GM19452 (cell line): Measurements from ENCODE around the gene ARHGEF39.
"Not testable (repeated sequence)": the region's sequence is repeated elsewhere in the genome, so short reads cannot be mapped to it uniquely, and the experiment has no call there.

ENCODE experiments used
- ATAC-seq: cut with Tn5 transposase; IDR thresholded peaks from one replicate; pipeline ENCODE4 v1.9.1; 2021; ENCODE audit not compliant: unreplicated experiment

Gene ARHGEF39

GRCh38 chr9:35653611-35654010 lies 11.4 kb downstream of the ARHGEF39 start:
- ATAC-seq, result no peak

DNA sequence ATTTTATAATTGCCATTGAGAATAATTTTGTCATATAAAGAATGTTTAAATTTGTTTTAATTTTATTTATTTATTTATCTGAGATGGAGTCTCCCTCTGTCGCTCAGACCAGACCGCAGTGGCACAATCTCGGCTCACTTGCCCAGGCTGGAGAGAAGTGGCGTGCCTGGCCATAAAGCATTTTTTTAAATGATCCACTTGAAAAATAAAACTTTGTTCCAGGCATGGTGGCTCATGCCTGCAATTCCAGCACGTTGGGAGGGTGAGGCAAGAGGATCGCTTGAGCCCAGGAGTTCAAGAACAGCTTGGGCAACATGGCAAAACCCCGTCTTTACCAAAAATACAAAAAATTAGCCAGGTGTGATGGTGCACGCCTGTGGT lies 12.2 kb downstream of the ARHGEF39 start:
- ATAC-seq, result no peak

DNA sequence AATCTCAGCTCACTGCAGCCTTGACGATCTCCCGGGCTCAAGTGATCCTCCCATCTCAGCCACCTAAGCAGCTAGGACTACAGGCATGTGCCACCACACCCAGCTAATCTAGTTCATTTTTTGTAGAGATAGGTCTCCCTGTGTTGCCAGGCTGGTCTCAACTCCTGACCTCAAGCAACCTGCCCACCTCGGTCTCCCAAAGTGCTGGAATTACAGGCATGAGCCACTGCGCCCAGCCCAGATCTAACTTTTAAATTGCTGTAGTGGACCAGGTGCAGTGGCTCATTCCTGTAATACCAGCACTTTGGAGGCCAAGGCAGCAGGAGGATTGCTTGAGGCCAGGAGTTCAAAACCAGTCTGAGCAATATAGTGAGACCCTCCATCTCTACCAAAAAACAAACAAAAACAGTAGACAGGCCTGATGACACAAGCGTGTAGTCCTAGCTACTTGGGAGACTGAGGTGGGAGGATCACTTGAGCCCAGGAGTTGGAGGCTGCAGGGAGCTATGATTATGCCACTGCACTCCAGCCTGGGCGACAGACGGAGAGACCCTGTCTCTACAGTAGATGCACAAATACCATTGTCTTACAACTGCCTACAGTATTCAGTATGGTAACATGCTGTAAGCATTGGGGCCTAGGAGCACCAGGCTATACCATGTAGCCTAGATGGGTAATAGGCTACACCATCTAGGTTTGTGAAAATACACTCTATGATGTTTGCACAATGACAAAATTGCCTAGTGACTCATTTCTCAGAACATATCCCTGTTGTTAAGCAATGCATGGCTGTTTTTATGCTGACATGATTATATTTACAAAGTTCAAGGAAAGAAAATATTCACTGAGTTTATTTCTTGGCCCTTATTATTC lies 12.8 kb downstream of the ARHGEF39 start:
- ATAC-seq, result no peak

DNA sequence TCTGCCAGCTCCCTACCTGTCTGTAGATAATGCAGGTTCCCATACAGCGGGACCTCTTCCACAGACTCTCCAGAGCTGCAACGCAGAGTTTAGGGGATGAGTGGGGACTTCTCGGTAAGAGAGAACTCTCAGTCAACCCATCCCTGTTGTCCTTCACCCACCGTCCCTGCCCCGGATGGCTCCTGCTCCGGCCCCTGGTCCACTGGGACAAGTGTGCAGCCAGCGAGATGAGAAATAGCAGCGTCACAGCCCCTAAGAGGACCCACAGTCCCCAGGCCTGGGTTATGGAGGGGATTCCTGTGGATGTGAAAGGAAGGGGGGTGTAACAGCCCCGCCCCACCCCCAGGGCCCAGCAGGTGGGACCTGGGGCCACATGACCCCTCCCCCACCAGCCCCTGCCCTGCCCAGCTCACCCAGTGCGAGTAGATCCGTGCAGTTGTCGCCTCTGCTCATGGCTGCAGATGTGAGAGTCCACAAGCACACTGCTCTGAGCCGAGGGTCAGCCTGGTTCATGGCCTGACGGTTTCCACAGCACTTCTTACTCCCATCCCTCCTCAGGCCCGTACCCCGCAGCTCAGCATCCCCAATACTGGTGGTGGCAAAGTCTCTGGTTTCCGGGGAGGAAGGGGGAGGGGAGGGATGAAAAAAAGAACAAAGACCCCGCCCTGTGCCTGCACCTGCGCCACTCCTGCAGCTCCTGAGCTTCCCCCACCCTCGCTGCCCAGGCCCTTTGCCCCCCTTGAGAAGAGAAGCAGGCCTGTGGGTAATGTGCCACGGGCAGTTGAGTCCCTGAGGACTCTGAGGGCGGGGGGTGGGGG lies 14.4 kb downstream of the ARHGEF39 start, which contains the start of gene SIT1:
Gene SIT1 (minus strand): TSS at position 591 of the 818 bp plus-strand sequence. CDS start 78 bp downstream, at position 513.
- no peak for ATAC-seq

- no peak for ATAC-seq
Observed at GRCh38 chr9:35649431-35650340, 15.3 kb downstream of the ARHGEF39 start.

DNA sequence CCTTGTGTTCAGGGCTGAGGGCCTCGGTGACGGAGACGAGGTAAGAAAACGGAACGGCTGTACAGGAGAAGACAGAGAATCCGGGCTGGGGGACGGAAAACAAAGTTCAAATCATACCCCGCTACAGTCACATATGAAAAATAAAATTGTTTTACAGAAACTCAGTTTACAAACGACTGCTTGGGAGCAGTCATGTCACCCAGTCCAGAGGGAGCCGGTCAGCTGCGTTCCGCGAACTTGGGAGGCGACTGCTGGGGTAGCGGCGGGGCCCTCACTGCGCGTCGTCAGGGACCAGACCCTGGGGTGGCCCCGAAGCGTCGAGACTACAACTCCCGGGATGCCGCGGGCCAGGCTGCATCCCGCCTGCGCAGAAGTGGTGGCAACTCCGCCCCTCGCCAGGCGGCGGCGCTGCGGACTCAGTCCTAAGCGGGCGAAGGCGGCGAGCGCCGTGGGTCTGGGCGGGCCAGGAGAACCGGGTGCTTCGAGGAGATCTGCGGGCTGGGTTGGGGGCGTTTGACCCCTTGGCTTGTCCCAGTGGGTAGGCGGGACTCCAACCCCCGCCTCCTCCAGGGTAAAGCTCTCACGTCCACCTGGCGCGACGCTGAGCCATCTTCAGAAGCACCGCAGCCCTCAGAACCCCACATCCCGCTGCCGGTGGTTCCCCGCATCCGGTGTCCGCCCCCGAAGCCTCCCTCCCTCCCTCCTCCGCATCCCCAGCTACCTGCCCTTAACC lies 18.3 kb downstream of the ARHGEF39 start:
- peak; percentile 90 for ATAC-seq

DNA sequence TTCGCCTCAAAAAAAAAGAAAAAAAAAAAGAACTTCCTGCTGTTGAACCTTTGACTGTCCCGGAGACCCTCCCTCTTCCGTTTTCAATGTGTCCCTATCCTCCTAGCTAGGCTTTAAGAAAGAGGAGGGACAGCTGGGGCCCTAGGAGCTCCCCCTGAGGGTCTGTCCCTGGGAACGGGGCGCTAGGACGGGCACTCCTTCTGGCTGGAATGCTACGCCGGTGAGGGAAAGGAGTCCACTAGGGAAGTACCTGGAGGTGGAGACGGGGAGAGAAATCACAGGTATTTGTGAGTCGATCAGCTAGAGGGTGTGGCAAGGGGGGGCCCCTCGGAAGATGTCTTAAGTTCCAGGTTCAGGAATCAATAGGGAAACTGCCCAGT lies 18.9 kb downstream of the ARHGEF39 start:
- ATAC-seq, result no peak

- ATAC-seq, result not testable (repeated sequence)
Observed at GRCh38 chr9:35645736-35646135, 19.3 kb downstream of the ARHGEF39 start.

GRCh38 chr9:35643046-35643445 lies 21.9 kb downstream of the ARHGEF39 start:
- no peak for ATAC-seq

- ATAC-seq, result not testable (repeated sequence)
Observed at GRCh38 chr9:35641478-35641877, 23.5 kb downstream of the ARHGEF39 start.

- not testable (repeated sequence) for ATAC-seq
Observed at GRCh38 chr9:35640431-35640830, 24.6 kb downstream of the ARHGEF39 start.

DNA sequence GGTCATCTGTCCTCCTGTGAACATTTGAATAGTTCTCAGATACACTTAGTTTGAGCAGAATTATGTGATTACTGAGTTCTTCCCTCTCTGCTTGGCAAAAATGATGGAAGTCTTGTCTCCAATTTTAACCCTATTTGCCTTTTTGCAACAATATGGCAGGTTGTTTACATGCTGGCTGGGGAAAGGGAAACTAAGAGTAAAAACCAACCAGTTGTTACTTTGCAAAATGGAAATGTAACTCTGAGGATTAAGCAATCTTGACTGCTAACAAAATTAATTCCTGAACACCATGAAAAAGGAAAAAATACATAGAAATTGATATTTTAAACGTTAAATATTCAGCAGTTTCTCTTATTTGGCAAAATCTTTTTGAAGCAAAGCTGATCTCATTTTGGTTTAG lies 25.4 kb downstream of the ARHGEF39 start:
- ATAC-seq, result no peak

GRCh38 chr9:35639225-35639624 lies 25.8 kb downstream of the ARHGEF39 start:
- not testable (repeated sequence) for ATAC-seq

DNA sequence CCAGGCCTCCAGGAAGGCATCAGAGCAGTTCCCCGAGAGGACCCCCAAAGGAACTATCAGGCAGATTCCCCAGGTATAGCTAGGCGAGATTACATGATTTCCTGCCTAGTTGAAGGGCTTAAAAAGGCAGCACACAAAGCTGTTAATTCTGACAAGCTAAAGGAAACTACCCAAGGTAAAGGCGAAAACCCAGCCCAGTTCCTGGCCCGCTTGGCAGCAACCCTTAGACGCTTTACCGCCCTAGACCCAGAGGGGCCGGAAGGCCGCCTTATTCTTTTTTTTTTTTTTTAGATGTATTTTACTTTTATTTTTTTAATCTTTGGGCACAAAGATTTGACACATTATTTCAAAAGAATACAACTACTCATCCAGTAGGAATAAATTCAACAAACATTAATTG lies 26.2 kb downstream of the ARHGEF39 start:
- ATAC-seq, result not testable (repeated sequence)

GRCh38 chr9:35637427-35637955 lies 27.5 kb downstream of the ARHGEF39 start:
- not testable (repeated sequence) for ATAC-seq

GRCh38 chr9:35636877-35637246 lies 28.1 kb downstream of the ARHGEF39 start:
- not testable (repeated sequence) for ATAC-seq

DNA sequence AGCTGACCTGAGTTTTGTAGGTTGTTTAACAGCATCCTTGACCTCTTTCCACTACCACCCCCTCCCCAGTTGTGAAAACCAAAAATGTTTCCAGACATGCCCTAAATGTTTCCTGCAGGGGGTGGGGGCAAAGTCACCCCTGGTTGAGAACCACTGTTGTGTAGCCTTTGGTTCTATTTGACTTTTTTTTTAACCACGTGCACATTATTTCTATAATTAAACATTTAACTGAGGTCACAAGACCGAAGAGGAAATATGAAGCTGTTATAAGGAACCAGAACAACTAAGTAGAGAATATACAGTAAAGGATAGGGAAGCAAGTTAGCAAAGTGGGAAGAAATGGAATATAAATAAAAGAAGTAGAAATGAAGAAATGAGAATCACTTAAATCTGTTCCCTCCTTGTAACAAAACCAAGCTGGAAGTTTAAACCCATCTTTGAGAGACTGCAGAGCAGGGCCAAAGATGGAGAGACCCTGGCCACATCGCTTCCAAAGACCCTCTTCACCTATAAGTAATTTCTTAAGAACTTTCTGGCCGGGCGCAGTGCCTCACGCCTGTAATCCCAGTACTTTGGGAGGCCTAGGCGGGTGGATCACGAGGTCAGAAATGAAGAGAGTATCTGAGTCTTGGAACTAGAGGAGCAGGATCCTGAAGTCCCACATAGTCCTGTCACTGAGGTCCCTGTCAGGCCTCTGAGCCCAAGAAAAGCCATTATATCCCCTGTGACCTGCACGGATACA lies 28.7 kb downstream of the ARHGEF39 start:
- no peak for ATAC-seq

DNA sequence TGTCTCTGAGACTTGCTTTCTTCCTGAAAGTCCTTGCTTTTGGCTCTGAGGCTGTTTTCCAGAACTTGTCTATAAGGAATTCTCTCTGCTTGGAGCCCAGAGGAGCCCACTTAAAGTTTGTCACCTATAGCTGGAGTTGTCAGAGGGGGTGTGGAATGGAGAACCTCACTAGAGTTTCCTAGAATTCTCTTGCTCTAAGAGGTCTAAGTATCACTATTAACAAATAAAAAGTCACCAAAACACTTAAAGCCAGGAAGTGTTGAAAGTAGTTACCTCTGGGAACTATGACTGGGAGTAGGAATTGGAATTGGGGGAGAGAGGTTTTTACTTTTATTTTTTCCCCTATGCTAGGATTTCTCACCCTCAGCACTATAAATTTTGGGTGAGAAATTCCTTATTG lies 29.3 kb downstream of the ARHGEF39 start:
- no peak for ATAC-seq

GRCh38 chr9:35629597-35629996 lies 35.4 kb downstream of the ARHGEF39 start:
- no peak for ATAC-seq
